ES-I3 (cell line): ENCODE measurements around the gene CEP128.
"Not testable (repeated sequence)": the region's sequence is repeated elsewhere in the genome, so short reads cannot be mapped to it uniquely, and the experiment has no call there.

Experiments used
- H3K36me3 ChIP-seq: 2 replicates; pipeline ENCODE4 v1.6.1; 2013; ENCODE audit warnings: mild to moderate bottlenecking, low read length, control low read depth, moderate library complexity; ENCODE audit not compliant: insufficient read depth
- H3K4me1 ChIP-seq: 2 replicates; pipeline ENCODE4 v1.6.1; 2013; ENCODE audit warnings: mild to moderate bottlenecking, control low read depth, low read length; ENCODE audit not compliant: insufficient read depth
- H3K9ac ChIP-seq: 2 replicates; pipeline ENCODE4 v1.6.1; 2013; ENCODE audit warnings: low read depth, mild to moderate bottlenecking, low read length, moderate library complexity
- H3K9me3 ChIP-seq: 2 replicates; pipeline ENCODE4 v1.6.1; 2013; ENCODE audit warnings: mild to moderate bottlenecking, low read length, moderate library complexity; ENCODE audit not compliant: control insufficient read depth, insufficient read depth

Gene CEP128

DNA sequence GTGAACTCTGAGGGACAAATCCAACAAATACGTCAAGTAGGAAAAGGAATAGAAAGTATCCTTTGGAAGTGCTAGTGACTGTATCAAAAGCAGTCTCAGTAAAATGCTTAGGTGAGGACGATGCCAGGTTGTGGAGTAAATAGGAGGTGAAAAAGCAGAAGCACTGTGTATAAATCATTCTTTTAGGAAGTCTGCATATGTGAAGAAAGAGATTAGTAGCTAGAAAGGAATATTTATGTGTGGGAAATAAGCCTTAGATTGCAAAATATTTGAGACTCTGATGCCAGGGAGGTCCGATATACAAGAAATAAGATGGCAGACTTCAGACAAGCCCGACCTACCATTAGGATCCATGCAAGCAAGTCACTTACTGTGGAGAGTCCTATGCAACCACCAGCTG, 7.9 kb downstream of the CEP128 start:
- Histone ChIP-seq H3K9me3 (no peaks in the 10 kb centered on the region), H3K9ac (no peak overlapping the region), H3K4me1 (no peaks in the 10 kb centered on the region), H3K36me3 (no peaks in the 10 kb centered on the region)

DNA sequence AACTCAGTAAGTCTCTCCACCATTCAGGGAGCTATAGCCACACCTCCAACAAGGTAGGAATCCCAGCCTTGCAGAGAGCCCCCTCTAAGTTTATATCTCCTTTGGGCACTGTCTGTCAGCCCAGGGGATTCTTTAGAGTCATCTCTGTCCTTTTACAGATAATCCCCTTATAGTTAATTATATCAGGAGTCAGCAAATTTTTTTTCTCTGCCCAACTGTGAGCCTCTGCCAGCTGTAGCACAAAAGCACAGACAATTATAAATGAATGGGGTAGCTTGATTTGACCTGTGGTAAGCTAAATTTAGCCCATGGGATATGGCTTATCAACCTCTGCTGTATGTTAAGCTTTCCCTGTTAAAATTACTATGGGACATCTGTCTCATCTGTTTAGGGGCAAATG, 8.3 kb downstream of the CEP128 start:
- H3K4me1 ChIP-seq = no peaks in the 10 kb centered on the region
- H3K9me3 ChIP-seq = no peaks in the 10 kb centered on the region
- no peak overlapping the region for H3K9ac ChIP-seq
- H3K36me3 ChIP-seq = no peaks in the 10 kb centered on the region

DNA sequence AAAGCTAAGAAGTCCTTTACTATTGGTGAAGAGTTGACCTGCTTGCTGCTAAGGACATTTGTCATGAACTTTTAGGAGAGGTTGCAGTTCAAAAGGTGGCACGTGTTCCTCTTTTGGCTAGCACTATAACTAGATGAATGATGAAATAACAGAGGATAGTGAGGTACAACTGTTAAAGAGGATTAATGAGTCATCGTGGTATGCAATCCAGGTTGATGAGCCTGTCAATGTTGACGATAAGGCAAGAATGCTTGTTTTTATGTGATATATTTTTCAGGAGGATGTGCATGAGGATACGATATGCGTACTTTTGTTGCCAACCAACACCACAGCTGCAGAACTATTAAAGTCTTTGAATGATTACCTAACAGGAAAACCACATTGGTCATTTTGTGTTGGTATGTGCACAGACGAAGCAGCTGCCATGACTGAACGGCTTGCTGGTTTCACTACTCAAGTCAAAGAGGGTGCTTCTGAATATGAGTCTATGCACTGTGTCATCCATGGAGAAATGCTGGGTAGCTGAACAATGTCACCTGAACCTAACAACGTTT, 10.6 kb downstream of the CEP128 start:
- Histone ChIP-seq H3K4me1 (no peaks in the 10 kb centered on the region), H3K36me3 (no peaks in the 10 kb centered on the region), H3K9me3 (no peaks in the 10 kb centered on the region), H3K9ac (no peak overlapping the region)

DNA sequence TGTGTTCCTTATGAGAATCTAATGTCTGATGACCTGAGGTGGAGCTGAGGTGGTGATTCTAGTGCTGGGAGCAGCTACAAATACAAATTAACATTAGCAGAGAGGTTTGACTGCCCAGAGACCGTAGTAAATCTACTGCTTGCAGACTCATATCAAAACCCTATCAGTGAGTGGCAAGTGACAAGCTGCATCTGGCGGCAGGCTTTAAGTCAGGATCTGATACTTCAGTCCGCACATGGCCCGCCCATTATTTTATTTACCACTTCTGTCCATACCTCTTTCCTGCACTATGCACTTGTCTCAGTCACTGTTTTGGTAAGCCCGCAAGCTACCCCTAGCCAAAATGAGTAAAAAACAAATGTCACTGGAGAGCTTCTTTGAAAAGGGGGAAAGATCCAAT, 11.4 kb downstream of the CEP128 start:
- Histone ChIP-seq H3K4me1 (no peaks in the 10 kb centered on the region), H3K9me3 (no peaks in the 10 kb centered on the region), H3K9ac (no peak overlapping the region), H3K36me3 (no peaks in the 10 kb centered on the region)

DNA sequence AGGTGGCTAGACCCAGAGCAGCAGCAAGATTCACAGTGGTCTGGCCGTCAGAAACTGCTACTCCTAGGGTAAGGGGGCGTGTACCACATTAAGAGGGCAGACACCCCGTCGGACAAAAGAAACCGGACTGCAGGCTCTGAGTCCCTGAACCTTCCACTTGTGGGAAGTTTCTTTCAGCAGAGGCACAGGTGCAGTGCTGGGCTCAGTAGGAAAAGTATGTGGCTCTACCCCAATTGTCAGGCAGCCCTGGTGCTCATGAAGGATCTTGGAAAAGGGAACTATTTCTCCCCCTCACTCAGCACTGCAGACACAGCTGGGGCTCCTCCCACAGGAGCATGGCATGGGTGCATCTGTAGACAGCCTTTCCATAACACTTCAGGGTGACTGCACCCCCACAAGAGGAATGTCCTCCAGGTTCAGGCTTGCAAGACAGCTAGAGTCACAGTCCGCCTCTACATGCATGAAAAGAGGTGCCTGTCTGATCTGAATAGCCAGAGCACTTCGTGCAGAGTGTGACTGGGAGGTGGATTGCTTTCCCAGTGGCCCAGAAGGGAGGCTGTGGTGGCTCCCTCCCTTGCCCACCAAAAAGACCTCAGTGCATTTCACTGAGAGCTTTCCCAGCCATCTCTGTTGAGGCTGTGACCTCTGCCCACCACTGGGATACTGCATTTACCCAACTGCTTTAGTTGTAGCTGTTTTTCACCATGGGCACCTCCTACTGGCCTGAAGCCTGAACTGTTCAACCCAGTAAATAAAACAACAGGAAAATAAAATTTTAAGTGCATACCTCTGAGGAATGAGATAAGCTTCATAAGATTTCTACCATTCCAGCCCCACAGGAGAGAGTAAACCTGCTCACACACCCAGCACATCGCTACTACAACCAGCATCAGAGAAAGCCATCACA, 14.2 kb downstream of the CEP128 start:
- Histone ChIP-seq H3K9me3 (no peaks in the 10 kb centered on the region), H3K36me3 (no peaks in the 10 kb centered on the region), H3K9ac (no peak overlapping the region), H3K4me1 (no peaks in the 10 kb centered on the region)

DNA sequence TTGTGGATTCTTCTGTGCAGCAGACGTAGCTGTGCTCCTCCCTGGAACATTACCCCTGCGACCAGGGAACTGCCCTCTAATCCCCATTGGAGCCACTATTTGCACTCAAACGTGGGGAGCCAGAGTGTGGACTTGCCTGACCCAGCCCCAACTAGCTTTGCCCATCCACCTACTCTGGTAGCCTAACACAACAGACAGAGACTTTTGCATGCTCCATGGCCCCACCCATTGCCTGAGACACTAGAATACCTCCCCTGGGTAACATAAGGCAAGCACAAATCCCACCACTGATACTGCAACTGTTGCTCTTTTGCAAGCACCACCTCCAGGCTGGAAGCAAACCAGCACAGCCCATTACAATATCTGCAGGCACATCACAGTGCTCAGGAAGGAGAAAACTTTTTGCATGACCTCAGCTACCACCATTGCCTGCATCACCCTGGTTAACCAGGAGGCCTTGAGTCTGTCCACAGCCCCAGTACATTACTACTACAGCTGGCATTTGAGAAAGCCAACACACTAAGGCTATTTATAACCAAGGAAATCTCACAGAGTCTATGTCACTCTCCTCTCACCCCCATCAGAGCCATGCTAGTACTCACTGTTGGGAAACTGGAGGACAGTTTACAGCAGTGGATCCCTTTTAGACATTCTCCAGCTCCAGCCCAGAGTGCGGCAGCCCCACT, 15.0 kb downstream of the CEP128 start:
- Histone ChIP-seq H3K4me1 (no peaks in the 10 kb centered on the region), H3K9ac (no peak overlapping the region), H3K36me3 (no peaks in the 10 kb centered on the region), H3K9me3 (no peaks in the 10 kb centered on the region)

DNA sequence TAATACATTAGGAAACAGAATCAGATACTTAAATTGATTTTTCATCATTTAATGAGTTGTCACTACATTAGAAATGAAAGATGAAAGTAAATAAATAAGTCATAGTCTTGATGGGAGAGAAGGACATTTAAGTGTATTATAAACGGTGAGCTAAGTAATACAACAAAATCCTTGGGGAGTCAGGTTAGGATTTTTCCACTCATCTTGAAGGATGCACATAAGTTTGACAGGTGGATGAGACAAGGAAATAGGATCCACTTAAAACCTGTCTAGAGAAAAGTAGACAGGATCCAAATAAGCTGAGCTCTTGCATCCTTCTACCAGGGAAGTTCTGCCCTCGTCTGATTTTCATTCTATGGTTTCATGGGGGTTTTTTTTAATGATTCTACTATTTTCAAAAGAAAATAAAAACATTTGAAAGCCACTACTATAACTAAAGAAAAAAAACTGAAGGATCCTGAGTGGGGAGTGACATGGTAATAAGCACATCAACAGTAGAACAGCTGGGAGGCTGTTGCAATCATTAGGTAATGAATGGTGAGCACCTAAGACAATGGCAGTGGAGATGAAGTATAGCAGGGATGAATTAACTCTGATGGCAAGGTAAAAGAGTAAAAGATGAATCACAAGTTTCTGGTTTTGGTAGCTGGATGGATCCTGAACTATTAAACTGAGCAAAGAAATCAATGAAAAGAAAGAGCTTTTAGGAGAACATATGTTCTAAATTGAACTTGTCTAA, 17.0 kb downstream of the CEP128 start:
- Histone ChIP-seq H3K36me3 (no peaks in the 10 kb centered on the region), H3K9ac (no peak overlapping the region), H3K9me3 (no peaks in the 10 kb centered on the region), H3K4me1 (no peaks in the 10 kb centered on the region)

DNA sequence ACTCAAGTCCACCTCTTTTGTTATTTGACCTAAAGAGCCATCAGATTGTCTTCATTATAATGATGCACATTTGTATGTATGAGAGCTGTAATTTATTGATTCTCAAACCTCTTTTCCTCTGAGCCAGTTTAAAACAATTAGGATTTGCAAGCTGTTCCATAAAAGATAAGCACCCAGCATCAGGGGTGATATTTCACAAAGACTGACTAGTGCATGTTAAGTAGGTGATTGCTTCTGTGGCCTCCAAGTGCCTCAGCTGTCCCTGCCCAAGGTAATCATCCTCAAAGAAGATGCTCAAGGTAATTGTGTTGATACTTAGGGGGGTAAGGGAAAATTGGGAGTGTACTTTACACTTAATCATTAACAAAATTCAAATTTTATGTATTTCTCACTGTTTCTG, 18.2 kb downstream of the CEP128 start:
- Histone ChIP-seq H3K9me3 (no peaks in the 10 kb centered on the region), H3K9ac (no peak overlapping the region), H3K4me1 (no peaks in the 10 kb centered on the region), H3K36me3 (no peaks in the 10 kb centered on the region)

DNA sequence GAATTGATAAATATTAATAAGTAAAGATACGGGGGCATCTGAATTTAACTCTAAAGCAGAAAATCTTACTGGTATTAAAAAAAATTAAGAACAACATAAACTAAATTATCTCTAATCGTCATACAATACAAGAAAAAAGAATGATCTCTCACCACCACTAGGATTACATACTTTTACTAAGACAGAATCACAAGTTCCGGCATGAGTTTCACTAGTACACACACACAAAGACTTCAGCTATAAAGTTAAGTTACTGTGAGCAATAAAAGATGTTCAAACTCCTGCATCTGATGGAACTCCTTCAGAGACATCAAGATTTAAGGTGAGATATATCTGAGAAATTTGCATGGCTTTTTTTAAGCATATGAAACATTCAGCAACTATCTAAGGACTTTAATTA, 21.9 kb downstream of the CEP128 start:
- Histone ChIP-seq H3K9me3 (no peaks in the 10 kb centered on the region), H3K9ac (no peak overlapping the region), H3K4me1 (no peaks in the 10 kb centered on the region), H3K36me3 (no peaks in the 10 kb centered on the region)

DNA sequence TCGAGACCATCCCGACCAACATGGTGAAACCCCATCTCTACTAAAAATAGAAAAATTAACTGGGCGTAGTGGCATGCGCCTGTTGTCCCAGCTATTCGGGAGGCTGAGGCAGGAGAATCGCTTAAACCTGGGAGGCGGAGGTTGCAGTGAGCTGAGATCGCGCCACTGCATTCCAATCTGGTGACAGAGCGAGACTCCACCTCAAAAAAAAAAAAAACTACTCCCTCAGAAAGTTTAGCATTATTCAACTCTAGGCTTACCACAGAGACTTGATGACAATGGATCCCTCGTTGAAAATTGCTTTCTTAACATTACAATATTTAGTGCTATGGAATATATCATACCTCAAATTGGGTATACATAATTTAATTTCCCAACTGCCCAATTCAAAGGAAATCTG, 29.5 kb downstream of the CEP128 start:
- H3K9me3 ChIP-seq, H3K36me3 ChIP-seq: not testable (repeated sequence)

DNA sequence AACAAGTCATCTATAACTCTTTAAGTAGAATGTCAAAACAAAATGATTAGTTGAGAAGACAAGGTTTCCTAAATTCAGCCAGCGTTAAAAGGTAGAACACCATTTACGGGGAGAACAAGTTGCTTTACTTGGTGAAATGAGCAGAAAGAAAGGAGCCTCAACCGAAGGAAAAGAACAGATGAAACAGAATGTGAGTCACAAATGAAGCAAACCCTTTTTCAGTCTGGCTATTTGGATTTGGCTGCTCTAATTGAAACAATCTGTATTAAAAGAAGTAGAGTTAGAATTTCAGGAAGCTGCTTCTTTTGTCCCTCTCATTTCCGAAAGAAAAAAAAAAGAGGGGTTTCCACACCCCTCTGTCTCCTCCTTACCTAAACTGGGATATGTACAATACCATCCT, 34.6 kb downstream of the CEP128 start:
- Histone ChIP-seq H3K36me3 (peaks cover 2% of the 10 kb centered on the region; the same call in 1 of the 2 replicates), H3K9me3 (no peaks in the 10 kb centered on the region), H3K9ac (no peak overlapping the region)

More for the DNA sequence above, 29.5 kb downstream of the CEP128 start:
- not testable (repeated sequence) for H3K4me1 ChIP-seq, H3K9ac ChIP-seq

DNA sequence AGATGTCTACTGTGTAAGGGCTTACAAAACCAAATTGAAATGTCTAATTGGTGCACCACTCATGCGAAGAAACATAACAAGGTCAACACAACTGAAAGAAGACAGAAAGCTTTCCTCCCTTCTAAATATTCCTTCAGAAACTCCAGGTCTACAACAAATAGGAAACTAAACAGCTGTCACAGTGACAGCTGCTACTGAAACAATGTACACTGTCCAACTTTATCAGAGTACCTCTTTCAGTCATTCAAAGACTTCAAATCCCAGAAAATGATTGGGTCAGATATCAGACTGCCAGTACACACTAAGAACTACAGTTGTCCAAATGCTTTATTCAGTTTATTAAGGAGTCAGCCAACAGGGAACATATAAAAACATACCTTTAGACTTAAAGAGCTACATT, 35.2 kb downstream of the CEP128 start:
- Histone ChIP-seq H3K9ac (no peak overlapping the region), H3K36me3 (peaks cover 2% of the 10 kb centered on the region; the same call in 1 of the 2 replicates), H3K4me1 (no peaks in the 10 kb centered on the region), H3K9me3 (no peaks in the 10 kb centered on the region)

More for the DNA sequence above, 34.6 kb downstream of the CEP128 start:
- H3K4me1 ChIP-seq = no peaks in the 10 kb centered on the region

DNA sequence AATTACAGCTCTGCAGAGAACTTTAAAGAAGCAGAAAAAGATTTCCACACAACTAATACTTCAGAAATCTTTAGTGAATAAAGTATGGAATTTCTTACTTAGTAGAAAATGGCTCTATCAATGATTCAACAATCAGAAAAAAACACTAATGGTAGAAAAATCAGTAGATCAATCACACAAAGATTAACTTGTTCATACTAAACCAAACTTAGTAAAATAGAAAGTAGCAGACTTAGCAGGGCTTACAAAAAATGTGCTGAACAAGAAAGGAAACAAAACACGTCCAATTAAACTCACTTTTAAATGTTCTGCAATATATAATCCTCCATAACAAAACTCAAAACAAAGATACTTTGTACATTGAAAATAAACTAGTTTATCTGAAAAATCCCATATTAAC, 38.9 kb downstream of the CEP128 start:
- Histone ChIP-seq H3K36me3 (peaks cover 2% of the 10 kb centered on the region; the same call in 1 of the 2 replicates), H3K9ac (no peak overlapping the region), H3K4me1 (no peaks in the 10 kb centered on the region), H3K9me3 (no peaks in the 10 kb centered on the region)

DNA sequence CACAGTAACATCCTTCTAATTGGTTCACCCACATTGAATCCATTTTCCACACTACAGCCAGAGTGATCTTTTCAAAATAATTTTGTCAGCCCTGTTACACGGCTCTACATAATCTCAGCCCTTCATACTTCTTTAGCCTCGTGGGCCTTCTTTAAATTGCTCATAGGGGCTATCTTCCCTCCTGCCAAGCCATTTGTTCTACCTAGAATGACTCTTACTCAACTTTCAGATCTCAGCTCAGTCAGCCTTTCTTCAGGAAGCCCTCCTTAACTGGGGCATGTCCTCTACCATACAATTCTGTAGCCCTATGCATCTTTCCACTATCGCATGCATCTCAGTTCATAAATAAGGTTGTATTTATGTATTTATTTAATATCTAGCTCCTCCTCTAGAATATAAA, 39.7 kb downstream of the CEP128 start:
- H3K9ac ChIP-seq = no peak overlapping the region
- no peaks in the 10 kb centered on the region for H3K9me3 ChIP-seq
- H3K4me1 ChIP-seq = no peaks in the 10 kb centered on the region
- peaks cover 2% of the 10 kb centered on the region; the same call in 1 of the 2 replicates for H3K36me3 ChIP-seq
